IMR-90 (cell line): ENCODE results near the gene TOMM7. TPM values are rescaled to one million over a fixed set of nuclear protein-coding genes. Genes with fewer than 3 reads are reported as not detected.
A peak's percentile ranks its signal among the peaks of the same experiment; 100 is the strongest.

ENCODE experiments used
- ATAC-seq: fragments of 200-7000 bp; cut with Tn5 transposase; 2 replicates; pipeline ENCODE4 v1.9.1; 2020; ENCODE audit warnings: low read depth, mild to moderate bottlenecking, moderate library complexity
- BruUV-seq: library from RNA; stranded (reverse); fragments of 400-500 nt; replicated peaks from 2 replicates; lab custom pipeline; 2021; lab: Mats Ljungman, UMichigan
- CTCF ChIA-PET: fragments of 300-600 bp; formaldehyde crosslinking; extraction: SDS; loops from one replicate; lab custom pipeline; 2021; ENCODE audit warnings: antibody characterized with exemption; lab: Yijun Ruan, JAX
- POLR2A ChIA-PET: fragments of 300-600 bp; sonication (Branson Sonifier 250); formaldehyde crosslinking; loops from one replicate; lab custom pipeline; 2022; ENCODE audit warnings: antibody characterized with exemption; ENCODE audit not compliant: unreplicated experiment; lab: Charles Lee
- DNase-seq: peaks from one replicate; pipeline ENCODE4 v3.0.0; 2013
- H2AFZ ChIP-seq: replicated peaks from 2 replicates; pipeline ENCODE3; 2013; ENCODE audit warnings: low read length, mild to moderate bottlenecking; ENCODE audit not compliant: poor library complexity
- H2AK5ac ChIP-seq: 2 replicates; pipeline ENCODE4 v1.6.1; 2013; ENCODE audit warnings: low read depth, low read length, inconsistent platforms
- H2AK9ac ChIP-seq: replicated peaks from 2 replicates; pipeline ENCODE3; 2013; ENCODE audit warnings: mild to moderate bottlenecking, low read depth, low read length, moderate library complexity; ENCODE audit not compliant: poor library complexity
- H2BK120ac ChIP-seq: 2 replicates; pipeline ENCODE4 v1.6.1; 2013; ENCODE audit warnings: low read depth, low read length, inconsistent platforms
- H2BK15ac ChIP-seq: 3 replicates; pipeline ENCODE4 v1.6.1; 2013; ENCODE audit warnings: low read depth, low read length, inconsistent platforms
- H2BK20ac ChIP-seq: 2 replicates; pipeline ENCODE4 v1.6.1; 2013; ENCODE audit warnings: low read depth, mild to moderate bottlenecking, inconsistent platforms, low read length, moderate library complexity
- H2BK5ac ChIP-seq: 2 replicates; pipeline ENCODE4 v1.6.1; 2013; ENCODE audit warnings: mild to moderate bottlenecking, low read depth, low read length, inconsistent platforms; ENCODE audit not compliant: poor library complexity, severe bottlenecking
- H3K14ac ChIP-seq: replicated peaks from 2 replicates; pipeline ENCODE4 v1.6.1; 2013; ENCODE audit warnings: low read depth, low read length, inconsistent platforms
- H3K18ac ChIP-seq: 2 replicates; pipeline ENCODE4 v1.6.1; 2013; ENCODE audit warnings: low read depth, low read length, control low read depth
- H3K23ac ChIP-seq: 2 replicates; pipeline ENCODE4 v1.6.1; 2013; ENCODE audit warnings: low read depth, low read length, inconsistent platforms
- H3K27ac ChIP-seq: 2 replicates; pipeline ENCODE4 v1.5.1; 2013; ENCODE audit warnings: mild to moderate bottlenecking, control low read depth, low read length; ENCODE audit not compliant: insufficient read depth
- H3K27me3 ChIP-seq: 2 replicates; pipeline ENCODE4 v1.6.1; 2013; ENCODE audit warnings: low read length; ENCODE audit not compliant: control insufficient read depth, insufficient read depth
- H3K36me3 ChIP-seq: 2 replicates; pipeline ENCODE4 v1.6.1; 2013; ENCODE audit warnings: low read length, mixed read lengths; ENCODE audit not compliant: control insufficient read depth, insufficient read depth
- H3K4ac ChIP-seq: 2 replicates; pipeline ENCODE4 v1.6.1; 2013; ENCODE audit warnings: low read depth, low read length, inconsistent platforms
- H3K4me1 ChIP-seq: 2 replicates; pipeline ENCODE4 v1.6.1; 2013; ENCODE audit warnings: low read length, mixed read lengths; ENCODE audit not compliant: control insufficient read depth, insufficient read depth
- H3K4me2 ChIP-seq: 2 replicates; pipeline ENCODE4 v1.6.1; 2013; ENCODE audit warnings: low read depth, mild to moderate bottlenecking, control low read depth, low read length, moderate library complexity
- H3K4me3 ChIP-seq: 2 replicates; pipeline ENCODE4 v1.5.1; 2013; ENCODE audit warnings: low read depth, mild to moderate bottlenecking, control low read depth, low read length, moderate library complexity; ENCODE audit not compliant: insufficient read depth
- H3K56ac ChIP-seq: 2 replicates; pipeline ENCODE4 v1.6.1; 2013; ENCODE audit warnings: low read length, inconsistent platforms; ENCODE audit not compliant: insufficient read depth; ENCODE audit errors: extremely low read depth
- H3K79me1 ChIP-seq, 2 experiments: 2 replicates each; pipeline ENCODE4 v1.6.1; 2013; ENCODE audit warnings: low read length in 2 of 2, inconsistent platforms in 1 of 2, low read depth in 1 of 2
- H3K9ac ChIP-seq: 2 replicates; pipeline ENCODE4 v1.6.1; 2013; ENCODE audit warnings: low read depth, low read length, control low read depth
- H3K9me1 ChIP-seq: 2 replicates; pipeline ENCODE4 v1.6.1; 2013; ENCODE audit warnings: low read length, inconsistent platforms; ENCODE audit not compliant: insufficient read depth
- H3K9me3 ChIP-seq: 2 replicates; pipeline ENCODE4 v1.6.1; 2013; ENCODE audit warnings: low read length; ENCODE audit not compliant: control insufficient read depth, insufficient read depth
- H4K20me1 ChIP-seq: 2 replicates; pipeline ENCODE4 v1.6.1; 2013; ENCODE audit warnings: low read length, inconsistent platforms; ENCODE audit not compliant: insufficient read depth
- H4K5ac ChIP-seq: 2 replicates; pipeline ENCODE4 v1.6.1; 2013; ENCODE audit warnings: mild to moderate bottlenecking, low read depth, low read length, control low read depth
- H4K8ac ChIP-seq, 2 experiments: 2 replicates each; pipeline ENCODE4 v1.6.1; 2013; ENCODE audit warnings: low read depth in 2 of 2, low read length in 2 of 2, control low read depth in 1 of 2, inconsistent platforms in 1 of 2
- H4K91ac ChIP-seq: 2 replicates; pipeline ENCODE4 v1.6.1; 2013; ENCODE audit warnings: low read depth, low read length, inconsistent platforms; ENCODE audit not compliant: insufficient read depth
- CEBPB ChIP-seq: IDR thresholded peaks from 2 replicates; pipeline ENCODE4 v1.6.1; 2012; ENCODE audit warnings: low read depth, low read length, improper control_type of control experiment
- NFE2L2 ChIP-seq: fragments of 150-350 bp; IDR thresholded peaks from 2 replicates; pipeline ENCODE4 v1.6.1; 2016; ENCODE audit warnings: low read depth, mild to moderate bottlenecking, low read length
- POLR2A ChIP-seq: IDR thresholded peaks from 2 replicates; pipeline ENCODE4 v1.6.1; 2012; ENCODE audit warnings: mild to moderate bottlenecking, low read depth, low read length
- RCOR1 ChIP-seq: IDR thresholded peaks from 2 replicates; pipeline ENCODE4 v1.6.1; 2012; ENCODE audit warnings: mild to moderate bottlenecking, low read length, improper control_type of control experiment; ENCODE audit not compliant: insufficient replicate concordance
- RFX5 ChIP-seq: IDR thresholded peaks from 2 replicates; pipeline ENCODE4 v1.8.0; 2012; ENCODE audit warnings: low read depth, mild to moderate bottlenecking, low read length, moderate library complexity
- WGBS, 2 experiments: methylation state at CpG; one replicate each; pipeline versions ENCODE4 v1.1.5 to v1.1.7; 2013; ENCODE audit warnings: missing lambda C conversion rate in 2 of 2; ENCODE audit not compliant: insufficient read length in 1 of 2; ENCODE audit errors: extremely low coverage in 2 of 2; 5-methylcytosine and 5-hydroxymethylcytosine counted together
- dilution Hi-C: fragments of 300-500 bp; cut with HindIII; formaldehyde crosslinking; loops from one replicate; pipeline ENCODE4 v1.14.3; 2018; ENCODE audit warnings: low sequenced_read_pairs; ENCODE audit not compliant: unreplicated experiment
- in situ Hi-C: fragments of 300-500 bp; cut with MboI; formaldehyde crosslinking; loops from 3 replicates; pipeline ENCODE4 v1.14.3; 2019; ENCODE audit warnings: low sequenced_read_pairs, inconsistent platforms, mixed read lengths
- intact Hi-C: fragments of 100-400 bp; cut with micrococcal nuclease; formaldehyde crosslinking; loops from 2 replicates; pipeline ENCODE4 v1.10.0; 2022
- polyA plus RNA-seq, 3 experiments: library from polyadenylated mRNA; depleted of rRNA; stranded (reverse); fragments of >200 nt; gene quantifications; 2 replicates each; pipeline ENCODE4 v1.2.3, GENCODE V29; 2012; ENCODE audit warnings: low replicate concordance in 1 of 3
- total RNA-seq: library from RNA; depleted of rRNA; stranded (reverse); fragments of >200 nt; gene quantifications from 2 replicates; pipeline ENCODE4 v1.2.3, GENCODE V29; 2012

The TOMM7 gene
- total and polyA plus RNA-seq, 2 of the 4 experiments (the other 2 are of a cell fraction) = 67.2 to 727 TPM

DNA sequence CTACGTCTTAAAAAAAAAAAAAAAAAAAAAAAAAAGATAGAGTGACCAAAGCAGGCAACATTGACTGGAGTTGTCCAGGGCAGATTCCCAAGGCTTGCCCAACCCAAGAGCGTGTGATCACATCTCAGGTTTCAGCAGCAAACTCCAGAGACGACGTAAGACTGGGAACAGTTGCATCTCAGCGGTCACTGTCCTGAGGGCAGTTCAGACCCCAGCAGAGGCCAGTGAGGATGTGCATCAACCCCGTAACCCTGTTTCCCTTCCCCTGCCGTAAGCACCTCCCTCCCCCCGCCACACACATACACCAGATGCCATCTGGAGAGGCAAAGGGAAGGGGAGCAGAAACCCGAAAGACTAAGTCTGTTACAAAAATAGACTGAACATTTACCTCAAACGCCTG is 19.3 kb upstream of the TOMM7 start:
- Histone ChIP-seq H3K9me3 (peaks cover 4% of the 10 kb centered on the region; the same call in 1 of the 2 replicates), H2BK120ac (no peak overlapping the region), H2BK15ac (no peak overlapping the region), H3K79me1 (no peaks in the 10 kb centered on the region), H2AFZ (no peak overlapping the region), H3K4ac (no peak overlapping the region), H3K18ac (no peak overlapping the region), H3K4me2 (no peak overlapping the region), H2BK20ac (no peak overlapping the region), H2AK5ac (no peak overlapping the region), H3K4me1 (peaks cover 4% of the 10 kb centered on the region), H4K8ac (no peak overlapping the region), H3K9ac (no peak overlapping the region), H3K36me3 (no peaks in the 10 kb centered on the region), H3K9me1 (0 out of 2 replicates have a peak, but pooled peaks cover 3% of the 10 kb centered on the region), H3K27me3 (no peaks in the 10 kb centered on the region), H2BK5ac (no peak overlapping the region), H3K23ac (no peak overlapping the region), H4K91ac (no peak overlapping the region), H3K4me3 (no peak overlapping the region), H4K5ac (no peak overlapping the region), H4K20me1 (no peaks in the 10 kb centered on the region), H3K56ac (no peak overlapping the region), H3K14ac (no peak overlapping the region), H2AK9ac (no peak overlapping the region), H3K27ac (no peak overlapping the region)
- TF ChIP-seq NFE2L2 (no peak), RFX5 (no peak), CEBPB (0 out of 2 replicates have a peak, but pooled peaks have one; percentile 6), RCOR1 (no peak), POLR2A (no peak)
- intact Hi-C loops (no loop called here), dilution Hi-C loops (no loop called here), in situ Hi-C loops (no loop called here)
- WGBS, 2 experiments = 80% methylated on average over 2 of the region's 10 CpGs; no CpG with 5 or more reads in 1 of the 2 experiments
- ATAC-seq (peak; percentile 42; the same call in 1 of the 2 replicates), DNase-seq (peak; percentile 47)
- no TSS peak for BruUV-seq
- POLR2A ChIA-PET = no interaction called here
- CTCF ChIA-PET = no interaction called here
